GM10266 (cell line): ENCODE results near the gene CTSZ.
A peak's percentile ranks its signal among the peaks of the same experiment; 100 is the strongest.
"Not testable (repeated sequence)": the region's sequence is repeated elsewhere in the genome, so short reads cannot be mapped to it uniquely, and the experiment has no call there.

Source experiments
- DNase-seq: peaks from one replicate; pipeline ENCODE4 v3.0.0; 2012; ENCODE audit errors: extremely low spot score
- TF ChIP-seq, protein P1 (sequence below): IDR thresholded peaks from 2 replicates; pipeline ENCODE4 v1.5.1; 2012; ENCODE audit warnings: mild to moderate bottlenecking, low read depth; ENCODE audit not compliant: control insufficient read depth, insufficient read depth; ENCODE audit errors: missing control alignments

The CTSZ gene

DNA sequence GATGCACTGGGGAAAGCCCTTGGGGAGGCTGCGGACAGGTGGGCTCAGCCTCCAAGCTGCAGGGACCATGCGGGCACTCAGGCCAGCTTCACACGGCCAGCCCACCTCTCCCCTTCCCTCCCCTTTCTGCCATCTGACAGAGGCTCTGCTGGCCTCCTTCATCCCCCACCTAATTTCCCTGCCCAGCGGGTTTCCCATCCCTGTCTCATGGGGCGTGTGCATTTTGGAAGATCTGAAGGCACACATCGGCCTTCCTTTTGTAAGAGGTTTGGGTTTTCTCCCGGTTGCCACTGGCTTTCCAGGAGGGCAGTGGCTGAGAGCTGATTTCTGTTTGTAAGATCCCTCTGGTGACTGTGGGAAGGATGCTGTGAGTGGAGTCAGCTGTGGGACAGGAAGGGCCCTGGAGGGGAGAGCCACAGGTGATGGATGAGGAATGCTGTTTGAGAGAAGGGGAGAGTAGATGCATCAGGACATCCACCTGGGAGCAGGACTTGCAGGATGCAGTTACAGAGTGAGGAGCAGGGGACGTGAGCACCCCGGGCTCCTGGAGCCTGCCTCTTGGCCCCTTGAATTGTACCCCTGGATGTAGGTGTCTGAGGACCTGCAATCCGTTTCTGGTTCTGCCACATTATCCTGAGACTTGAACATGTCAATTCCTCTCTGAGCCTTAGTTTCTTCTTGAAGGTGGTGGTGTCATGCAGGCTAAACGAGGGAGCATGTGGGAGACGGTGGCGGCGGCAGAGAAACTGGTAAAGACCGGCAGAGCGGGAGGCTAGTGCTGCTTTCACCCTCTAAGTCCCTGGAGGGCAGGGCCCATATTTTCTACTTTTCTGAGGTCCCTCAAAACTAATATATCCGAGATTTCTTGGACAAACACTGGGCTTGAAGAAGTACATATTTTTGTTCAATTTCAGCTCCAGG lies 6.2 kb upstream of the CTSZ start:
- TF ChIP-seq, protein P1, sequence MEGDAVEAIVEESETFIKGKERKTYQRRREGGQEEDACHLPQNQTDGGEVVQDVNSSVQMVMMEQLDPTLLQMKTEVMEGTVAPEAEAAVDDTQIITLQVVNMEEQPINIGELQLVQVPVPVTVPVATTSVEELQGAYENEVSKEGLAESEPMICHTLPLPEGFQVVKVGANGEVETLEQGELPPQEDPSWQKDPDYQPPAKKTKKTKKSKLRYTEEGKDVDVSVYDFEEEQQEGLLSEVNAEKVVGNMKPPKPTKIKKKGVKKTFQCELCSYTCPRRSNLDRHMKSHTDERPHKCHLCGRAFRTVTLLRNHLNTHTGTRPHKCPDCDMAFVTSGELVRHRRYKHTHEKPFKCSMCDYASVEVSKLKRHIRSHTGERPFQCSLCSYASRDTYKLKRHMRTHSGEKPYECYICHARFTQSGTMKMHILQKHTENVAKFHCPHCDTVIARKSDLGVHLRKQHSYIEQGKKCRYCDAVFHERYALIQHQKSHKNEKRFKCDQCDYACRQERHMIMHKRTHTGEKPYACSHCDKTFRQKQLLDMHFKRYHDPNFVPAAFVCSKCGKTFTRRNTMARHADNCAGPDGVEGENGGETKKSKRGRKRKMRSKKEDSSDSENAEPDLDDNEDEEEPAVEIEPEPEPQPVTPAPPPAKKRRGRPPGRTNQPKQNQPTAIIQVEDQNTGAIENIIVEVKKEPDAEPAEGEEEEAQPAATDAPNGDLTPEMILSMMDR, result no peak
- DNase-seq, result no peak

DNA sequence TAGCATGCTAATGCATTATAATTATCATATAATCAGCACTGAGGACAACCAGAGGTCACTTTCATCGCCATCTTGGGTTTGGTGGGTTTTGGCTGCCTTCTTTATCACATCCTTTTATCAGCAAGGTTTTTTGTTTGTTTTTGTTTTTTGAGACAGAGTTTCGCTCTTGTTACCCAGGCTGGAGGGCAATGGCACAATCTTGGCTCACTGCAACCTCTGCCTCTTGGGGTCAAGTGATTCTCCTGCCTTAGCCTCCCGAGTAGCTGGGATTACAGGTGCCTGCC lies 4.8 kb upstream of the CTSZ start:
- DNase-seq, result not testable (repeated sequence)

GRCh38 chr20:59010995-59011873 lies 4.2 kb upstream of the CTSZ start:
- TF ChIP-seq, protein P1, result no peak
- DNase-seq, result no peak

- no peak for DNase-seq
- TF ChIP-seq, protein P1, result no peak
These were observed 3.4 kb upstream of the CTSZ start for GRCh38 chr20:59010321-59010994.

DNA sequence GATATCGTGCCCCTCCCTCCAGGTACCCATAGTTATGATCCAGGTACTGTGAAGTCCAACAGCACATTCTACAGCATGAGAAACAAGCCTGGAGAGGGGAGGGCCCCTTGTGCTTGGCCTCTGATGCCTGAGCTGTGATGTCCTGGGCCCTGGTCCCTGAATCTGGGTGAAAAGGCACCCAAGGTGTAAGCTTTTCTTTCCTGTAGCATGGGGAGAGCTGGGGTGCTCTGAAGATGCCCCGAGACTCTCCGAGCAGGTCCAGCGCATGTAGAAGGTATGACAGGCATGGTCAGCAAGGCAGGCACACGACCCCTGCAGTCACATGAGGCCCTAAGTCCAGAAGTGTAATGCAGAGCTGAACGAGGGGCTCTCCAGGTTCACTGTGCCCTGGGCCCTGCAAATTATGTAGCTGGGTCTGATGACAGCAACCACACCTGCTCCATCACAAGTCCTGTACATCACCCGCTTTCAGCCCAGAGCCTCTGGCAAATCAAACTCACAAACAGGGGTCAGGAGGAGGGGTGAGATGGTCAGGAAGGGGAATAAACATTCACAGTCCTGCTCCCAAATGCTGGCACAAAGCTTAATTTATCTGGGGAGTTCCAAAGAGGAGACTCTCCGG lies 1.8 kb upstream of the CTSZ start:
- TF ChIP-seq, protein P1, result no peak
- no peak for DNase-seq

GRCh38 chr20:59007665-59008511 lies 834 bp upstream of the CTSZ start:
- TF ChIP-seq, protein P1, result no peak
- DNase-seq, result peak; percentile 91
